ENCODE results near the gene GP9.
A peak's percentile ranks its signal among the peaks of the same experiment; 100 is the strongest.
"Not testable (repeated sequence)": the region's sequence is repeated elsewhere in the genome, so short reads cannot be mapped to it uniquely, and the experiment has no call there.

The GP9 gene

DNA sequence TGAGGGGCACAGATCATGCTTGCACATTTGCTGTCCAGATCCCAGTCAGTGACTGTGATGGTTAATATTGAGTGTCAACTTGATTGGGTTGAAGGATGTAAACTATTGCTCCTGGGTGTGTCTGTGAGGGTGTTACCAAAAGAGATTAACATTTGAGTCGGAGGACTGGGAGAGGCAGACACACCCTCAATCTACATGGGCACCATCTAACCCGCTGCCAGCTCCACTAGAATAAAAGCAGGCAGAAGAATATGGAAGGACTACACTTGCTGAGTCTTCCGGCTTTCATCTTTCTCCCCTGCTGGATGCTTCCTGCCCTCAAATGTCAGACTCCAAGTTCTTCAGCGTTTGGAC lies 5.1 kb downstream of the GP9 start:
- H3K27ac ChIP-seq = no peak overlapping the region
- TF ChIP-seq, protein P1, sequence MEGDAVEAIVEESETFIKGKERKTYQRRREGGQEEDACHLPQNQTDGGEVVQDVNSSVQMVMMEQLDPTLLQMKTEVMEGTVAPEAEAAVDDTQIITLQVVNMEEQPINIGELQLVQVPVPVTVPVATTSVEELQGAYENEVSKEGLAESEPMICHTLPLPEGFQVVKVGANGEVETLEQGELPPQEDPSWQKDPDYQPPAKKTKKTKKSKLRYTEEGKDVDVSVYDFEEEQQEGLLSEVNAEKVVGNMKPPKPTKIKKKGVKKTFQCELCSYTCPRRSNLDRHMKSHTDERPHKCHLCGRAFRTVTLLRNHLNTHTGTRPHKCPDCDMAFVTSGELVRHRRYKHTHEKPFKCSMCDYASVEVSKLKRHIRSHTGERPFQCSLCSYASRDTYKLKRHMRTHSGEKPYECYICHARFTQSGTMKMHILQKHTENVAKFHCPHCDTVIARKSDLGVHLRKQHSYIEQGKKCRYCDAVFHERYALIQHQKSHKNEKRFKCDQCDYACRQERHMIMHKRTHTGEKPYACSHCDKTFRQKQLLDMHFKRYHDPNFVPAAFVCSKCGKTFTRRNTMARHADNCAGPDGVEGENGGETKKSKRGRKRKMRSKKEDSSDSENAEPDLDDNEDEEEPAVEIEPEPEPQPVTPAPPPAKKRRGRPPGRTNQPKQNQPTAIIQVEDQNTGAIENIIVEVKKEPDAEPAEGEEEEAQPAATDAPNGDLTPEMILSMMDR (IDR thresholded peaks at IDR 0.05) = no peak
- TF ChIP-seq ZFX (IDR thresholded peaks at IDR 0.05; ENCODE audit: borderline replicate concordance) = no peak

DNA sequence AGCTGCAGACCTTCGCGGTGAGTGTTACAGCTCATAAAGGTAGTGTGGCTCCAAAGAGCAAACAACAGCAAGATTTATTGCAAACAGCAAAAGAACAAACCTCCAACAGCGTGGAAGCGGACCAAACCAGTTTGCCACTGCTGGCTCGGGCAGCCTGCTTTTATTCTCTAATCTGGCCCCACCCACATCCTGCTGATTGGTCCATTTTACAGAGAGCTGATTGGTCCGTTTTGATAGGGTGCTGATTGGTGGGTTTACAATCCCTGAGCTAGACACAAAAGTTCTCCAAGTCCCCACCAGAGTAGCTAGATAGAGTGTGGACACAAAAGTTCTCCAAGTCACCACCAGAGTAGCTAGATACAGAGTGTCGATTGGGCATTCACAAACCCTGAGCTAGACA lies 7.1 kb downstream of the GP9 start:
- H3K27ac ChIP-seq = peak overlapping the region; percentile 66

DNA sequence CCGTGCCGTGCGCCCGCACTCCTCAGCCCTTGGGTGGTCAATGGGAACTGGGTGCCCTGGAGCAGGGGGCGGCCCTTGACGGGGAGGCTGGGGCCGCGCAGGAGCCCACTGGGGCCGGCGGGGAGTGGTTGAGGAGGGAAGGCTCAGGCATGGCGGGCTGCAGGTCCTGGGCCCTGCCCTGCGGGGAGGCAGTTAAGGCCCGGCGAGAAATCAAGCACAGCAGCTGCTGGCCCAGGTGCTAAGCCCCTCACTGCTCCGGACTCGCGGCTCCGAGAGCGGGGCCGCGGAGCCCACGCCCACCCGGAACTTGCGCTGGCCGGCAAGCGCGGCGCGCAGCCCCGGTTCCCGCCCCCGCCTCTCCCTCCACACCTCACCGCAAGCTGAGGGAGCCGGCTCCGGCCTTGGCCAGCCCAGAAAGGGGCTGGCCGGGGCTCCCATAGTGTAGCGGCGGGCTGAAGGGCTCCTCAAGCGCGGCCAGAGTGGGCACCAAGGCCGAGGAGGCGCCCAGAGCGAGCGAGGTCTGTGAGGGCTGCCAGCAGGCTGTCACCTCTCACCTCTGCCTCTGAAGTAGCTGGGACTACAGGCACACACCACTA lies 7.8 kb downstream of the GP9 start:
- H3K27ac ChIP-seq = no peak overlapping the region
- TF ChIP-seq, protein P1 (IDR thresholded peaks at IDR 0.05) = no peak
- TF ChIP-seq ZFX (IDR thresholded peaks at IDR 0.05; ENCODE audit: borderline replicate concordance) = no peak

DNA sequence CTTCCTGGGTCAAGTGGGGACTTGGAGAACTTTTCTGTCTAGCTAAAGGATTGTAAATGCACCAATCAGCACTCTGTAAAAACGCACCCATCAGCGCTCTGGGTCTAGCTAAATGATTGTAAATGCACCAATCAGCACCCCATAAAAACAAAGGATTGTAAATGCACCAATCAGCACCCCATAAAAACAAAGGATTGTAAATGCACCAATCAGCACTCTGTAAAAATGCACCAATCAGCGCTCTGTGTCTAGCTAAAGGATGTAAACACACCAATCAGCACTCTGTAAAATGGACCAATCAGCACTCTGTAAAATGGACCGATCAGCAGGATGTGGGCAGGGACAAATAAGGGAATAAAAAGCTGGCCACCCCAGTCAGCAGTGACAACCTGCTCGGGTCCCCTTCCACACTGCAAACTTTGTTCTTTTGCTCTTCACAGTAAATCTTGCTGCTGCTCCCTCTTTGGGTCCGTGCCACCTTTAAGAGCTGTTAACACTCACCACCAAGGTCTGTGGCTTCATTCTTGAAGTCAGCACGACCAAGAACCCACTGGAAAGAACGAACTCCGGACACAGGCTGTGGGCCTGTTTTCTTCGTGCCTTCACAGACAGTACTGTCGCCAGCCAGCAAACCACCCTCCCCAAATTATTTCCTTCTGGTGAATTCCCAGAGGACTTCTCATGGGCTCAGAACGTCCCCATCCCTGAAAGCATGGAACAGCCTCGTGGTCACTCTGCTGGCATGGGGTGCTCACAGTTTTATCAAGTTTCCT lies 8.9 kb downstream of the GP9 start:
- not testable (repeated sequence) for H3K27ac ChIP-seq

DNA sequence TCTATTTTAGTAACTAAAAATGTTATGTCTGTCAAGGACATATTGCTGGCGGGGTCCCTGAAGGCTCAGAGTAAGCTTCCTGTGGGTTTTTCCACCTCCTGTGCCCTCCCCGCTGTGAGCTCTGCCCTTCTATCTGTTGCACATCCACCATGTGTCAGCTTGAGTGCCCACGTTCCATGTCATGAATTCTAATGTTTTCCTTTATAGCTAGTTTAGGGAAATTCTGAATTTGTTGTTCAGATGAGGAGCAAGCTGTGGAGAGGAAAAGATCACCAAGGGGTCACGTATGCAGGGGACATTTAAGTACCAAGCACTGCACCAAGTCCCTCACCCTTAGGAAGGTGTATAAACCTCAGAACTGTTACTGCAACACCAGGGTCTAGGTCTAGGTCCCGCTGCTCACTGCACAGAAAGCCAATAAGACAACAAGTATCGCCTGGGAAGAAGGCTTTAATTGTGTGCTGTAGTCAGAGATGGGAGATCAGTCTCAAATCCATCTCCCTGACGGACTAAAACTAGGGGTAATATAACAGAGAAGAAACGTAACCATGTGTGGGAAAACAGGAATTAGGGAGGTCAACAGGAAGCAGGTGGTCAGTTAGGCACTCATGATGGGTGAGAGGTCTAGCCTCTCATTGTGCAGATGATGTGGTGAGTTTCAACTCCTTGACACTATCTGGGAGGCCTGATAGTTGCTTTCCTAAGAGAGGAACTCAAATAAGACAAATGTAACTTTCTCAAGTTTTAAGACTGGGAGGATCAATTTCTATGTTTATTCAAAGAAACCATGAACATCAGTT lies 9.7 kb downstream of the GP9 start:
- TF ChIP-seq, protein P1 (IDR thresholded peaks at IDR 0.05) = no peak
- TF ChIP-seq ZFX (IDR thresholded peaks at IDR 0.05; ENCODE audit: borderline replicate concordance) = no peak
- no peak overlapping the region for H3K27ac ChIP-seq

DNA sequence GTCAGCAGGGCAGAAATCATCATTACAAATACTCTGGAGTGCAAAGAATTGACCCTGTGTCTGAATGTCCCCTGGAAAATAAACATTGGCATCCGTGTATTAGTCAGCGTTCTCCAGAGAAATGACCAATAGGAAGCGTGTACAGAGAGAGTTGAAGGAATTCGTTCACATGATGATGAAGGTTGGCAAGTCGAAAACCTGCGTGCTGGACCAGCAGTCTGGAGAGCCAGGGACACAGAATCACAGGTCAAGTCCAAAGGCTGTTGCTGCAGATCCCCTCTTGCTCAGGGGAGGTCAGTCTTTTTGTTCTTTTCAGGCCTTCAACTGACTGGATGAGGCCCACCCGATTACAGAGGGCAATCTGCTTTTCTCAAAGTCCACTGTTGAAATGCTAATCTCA lies 16.6 kb downstream of the GP9 start:
- no peak overlapping the region for H3K27ac ChIP-seq

DNA sequence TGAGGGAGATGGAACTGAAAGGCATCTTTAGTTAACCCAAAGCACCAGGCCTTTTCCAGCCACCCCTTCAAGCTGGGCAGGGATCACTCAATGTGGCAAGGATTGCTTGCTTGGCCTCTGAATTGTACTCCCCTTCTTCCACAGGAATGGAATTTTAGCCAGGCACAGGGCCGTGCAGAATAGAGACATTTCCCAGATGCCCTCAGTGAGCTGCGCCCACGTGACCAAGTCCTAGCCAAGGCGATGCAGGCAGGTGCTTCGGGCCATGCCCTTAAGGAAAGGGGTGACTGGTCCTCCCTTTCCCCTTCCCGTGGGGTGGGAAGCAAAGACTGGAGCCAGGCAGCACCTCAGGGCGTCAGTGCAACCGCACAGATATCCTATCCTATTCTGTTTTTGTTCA lies 17.9 kb downstream of the GP9 start:
- TF ChIP-seq, protein P1 (IDR thresholded peaks at IDR 0.05) = no peak
- no peak for TF ChIP-seq ZFX (IDR thresholded peaks at IDR 0.05; ENCODE audit: borderline replicate concordance)
- no peak overlapping the region for H3K27ac ChIP-seq

More for the DNA sequence above, 16.6 kb downstream of the GP9 start:
- TF ChIP-seq ZFX (IDR thresholded peaks at IDR 0.05; ENCODE audit: borderline replicate concordance) = no peak
- TF ChIP-seq, protein P1 (IDR thresholded peaks at IDR 0.05) = no peak

DNA sequence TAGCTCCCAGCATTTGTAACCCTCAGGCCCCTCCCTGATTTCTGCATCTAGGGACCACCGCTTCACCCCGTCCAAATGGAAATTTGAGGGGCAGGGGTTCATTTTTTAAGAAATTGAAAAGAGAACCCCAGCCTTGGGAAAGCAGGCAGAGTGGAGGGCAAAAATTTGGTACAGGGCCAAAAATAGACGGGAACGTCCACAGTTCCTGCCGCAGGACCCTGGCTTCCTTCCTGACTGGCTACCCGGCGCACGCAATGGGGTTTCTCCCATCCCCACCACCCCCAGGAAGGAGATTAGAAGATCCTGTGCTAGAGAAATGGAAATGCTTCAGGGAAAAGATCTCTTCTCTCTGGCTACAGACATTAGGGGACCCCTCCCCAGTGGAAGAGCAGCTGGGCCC lies 20.9 kb downstream of the GP9 start:
- H3K27ac ChIP-seq = no peak overlapping the region
- TF ChIP-seq, protein P1 (IDR thresholded peaks at IDR 0.05) = no peak
- TF ChIP-seq ZFX (IDR thresholded peaks at IDR 0.05; ENCODE audit: borderline replicate concordance) = no peak

Data from 22Rv1 (cell line).